Stimulated activated CD8-positive, alpha-beta memory T cell treated with anti-CD3 and anti-CD28 coated beads, Interleukin-15, amount 100 ng/mL, for 1 hour (primary cell): ENCODE results near the gene PTGES2.
"Not testable (repeated sequence)": the region's sequence is repeated elsewhere in the genome, so short reads cannot be mapped to it uniquely, and the experiment has no call there.

Experiments
- DNase-seq: peaks from one replicate; pipeline ENCODE4 v3.0.0-alpha.2; 2020; ENCODE audit warnings: low read depth

PTGES2 gene

DNA sequence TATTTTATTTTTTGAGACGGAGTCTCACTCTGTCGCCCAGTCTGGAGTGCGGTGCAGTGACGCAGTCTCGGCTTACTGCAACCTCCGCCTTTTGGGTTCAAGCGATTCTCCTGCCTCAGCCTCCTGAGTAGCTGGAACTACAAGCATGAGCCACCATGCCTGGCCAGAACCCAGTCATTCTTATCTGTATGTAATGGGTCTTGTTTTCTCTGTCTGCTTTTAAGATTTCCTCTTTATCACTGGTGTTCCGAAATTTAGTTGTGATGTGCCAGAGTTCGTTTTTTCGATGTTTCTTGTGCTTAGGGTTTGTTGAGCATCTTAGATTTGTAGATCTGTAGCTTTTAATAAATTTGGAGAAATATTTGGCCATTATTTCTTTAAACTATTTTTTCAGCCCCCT, 40.3 kb downstream of the PTGES2 start:
- no peak for DNase-seq

- no peak for DNase-seq
These were observed 41.6 kb downstream of the PTGES2 start for GRCh38 chr9:128085943-128086342.

DNA sequence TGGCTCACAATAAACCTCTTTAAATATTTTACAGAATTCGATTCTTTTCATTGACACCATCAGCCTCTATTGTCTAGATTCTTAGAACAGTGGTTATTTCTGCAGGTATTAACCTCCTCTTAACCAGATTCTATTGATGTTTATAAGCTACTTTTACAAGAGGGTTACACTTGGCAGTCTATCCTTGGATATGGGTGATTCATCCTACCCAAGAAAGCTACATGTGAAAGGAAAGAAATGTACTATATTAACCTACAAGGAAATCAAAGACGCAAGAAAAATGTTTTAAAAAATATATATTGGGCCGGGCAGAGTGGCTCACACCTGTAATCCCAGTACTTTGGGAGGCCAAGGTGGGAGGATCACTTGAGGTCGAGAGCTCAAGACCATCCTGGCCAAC, 42.8 kb downstream of the PTGES2 start:
- no peak for DNase-seq

- no peak for DNase-seq
These were observed 45.4 kb downstream of the PTGES2 start for GRCh38 chr9:128082151-128082550.

DNA sequence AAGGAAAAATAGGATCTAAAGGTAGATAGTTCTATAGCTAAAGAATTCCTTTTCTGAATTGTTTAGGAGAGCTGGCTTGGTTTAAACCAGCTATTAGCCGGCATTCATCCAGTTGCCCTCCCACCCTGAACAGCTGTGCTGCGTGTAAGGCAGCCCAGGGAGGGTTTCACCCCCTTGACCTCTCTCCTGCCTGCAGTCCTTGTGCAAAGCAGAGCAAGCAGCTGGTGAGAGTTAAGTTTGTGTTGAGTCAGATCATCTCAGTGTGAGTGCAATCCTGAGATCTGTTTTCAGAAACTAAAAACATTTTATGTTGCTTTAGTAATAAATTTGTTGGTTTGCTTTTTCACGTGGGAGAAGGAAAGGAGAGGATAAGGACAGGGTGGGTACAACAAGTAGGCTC, 46.5 kb downstream of the PTGES2 start:
- DNase-seq, result no peak

GRCh38 chr9:128080206-128080605, 47.3 kb downstream of the PTGES2 start:
- no peak for DNase-seq

- no peak for DNase-seq
These were observed 48.8 kb downstream of the PTGES2 start for GRCh38 chr9:128078504-128079434.

DNA sequence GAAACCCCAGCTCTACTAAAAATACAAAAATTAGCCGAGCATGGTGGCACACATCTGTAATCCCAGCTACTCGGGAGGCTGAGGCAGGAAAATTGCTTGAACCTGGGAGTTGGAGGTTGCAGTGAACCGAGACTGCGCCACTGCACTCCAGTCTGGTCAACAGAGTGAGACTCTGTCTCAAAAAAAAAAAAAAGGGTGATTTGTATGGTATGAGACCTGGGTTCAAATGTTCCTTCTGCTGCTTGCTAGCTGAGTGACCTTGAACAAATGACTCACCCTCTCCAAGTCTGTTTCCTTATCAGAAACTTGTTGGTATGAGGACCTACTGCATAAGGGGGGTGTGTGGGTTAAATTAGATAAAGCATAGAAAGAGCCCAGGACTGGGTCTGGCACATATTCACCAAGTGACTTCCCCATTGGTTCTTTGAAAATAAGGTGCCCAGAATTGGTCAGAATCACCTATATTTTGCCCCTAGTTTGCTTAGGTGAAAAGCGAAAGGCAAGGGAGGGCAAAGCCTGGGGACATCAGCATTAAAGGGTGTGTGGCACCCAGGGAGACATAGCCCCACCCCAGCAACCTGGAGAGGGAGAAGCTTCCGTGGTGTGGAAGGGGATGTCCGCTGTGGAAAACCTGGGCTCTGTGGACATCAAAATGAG, 49.6 kb downstream of the PTGES2 start:
- DNase-seq, result no peak

DNA sequence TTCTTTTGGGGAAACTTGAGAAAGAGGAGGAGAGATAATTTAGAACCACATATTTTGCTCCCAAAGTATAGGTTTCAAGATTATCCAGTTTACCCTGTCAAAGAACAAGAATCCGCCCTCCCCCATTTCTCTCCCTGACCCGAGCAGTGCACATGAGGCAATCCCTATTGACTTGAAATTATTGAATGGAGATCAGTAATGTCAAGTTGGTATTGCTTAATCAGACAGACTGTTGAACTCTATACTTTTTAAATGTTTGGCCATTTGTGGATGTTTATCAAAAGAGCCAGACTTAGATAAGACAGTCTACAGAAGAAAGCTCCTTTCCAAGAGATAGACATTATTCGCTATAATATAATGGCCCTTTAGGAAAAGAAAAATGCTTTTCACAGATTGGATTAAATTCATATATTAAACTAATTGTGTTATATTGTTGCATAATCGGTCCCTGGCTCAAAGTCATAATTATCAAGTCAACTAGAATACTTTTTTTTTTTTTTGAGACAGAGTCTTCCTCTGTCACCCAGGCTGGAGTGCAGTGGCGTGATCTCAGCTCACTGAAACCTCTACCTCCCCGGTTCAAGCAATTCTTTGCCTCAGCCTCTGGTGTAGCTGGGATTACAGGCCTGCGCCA, 54.2 kb downstream of the PTGES2 start:
- no peak for DNase-seq

DNA sequence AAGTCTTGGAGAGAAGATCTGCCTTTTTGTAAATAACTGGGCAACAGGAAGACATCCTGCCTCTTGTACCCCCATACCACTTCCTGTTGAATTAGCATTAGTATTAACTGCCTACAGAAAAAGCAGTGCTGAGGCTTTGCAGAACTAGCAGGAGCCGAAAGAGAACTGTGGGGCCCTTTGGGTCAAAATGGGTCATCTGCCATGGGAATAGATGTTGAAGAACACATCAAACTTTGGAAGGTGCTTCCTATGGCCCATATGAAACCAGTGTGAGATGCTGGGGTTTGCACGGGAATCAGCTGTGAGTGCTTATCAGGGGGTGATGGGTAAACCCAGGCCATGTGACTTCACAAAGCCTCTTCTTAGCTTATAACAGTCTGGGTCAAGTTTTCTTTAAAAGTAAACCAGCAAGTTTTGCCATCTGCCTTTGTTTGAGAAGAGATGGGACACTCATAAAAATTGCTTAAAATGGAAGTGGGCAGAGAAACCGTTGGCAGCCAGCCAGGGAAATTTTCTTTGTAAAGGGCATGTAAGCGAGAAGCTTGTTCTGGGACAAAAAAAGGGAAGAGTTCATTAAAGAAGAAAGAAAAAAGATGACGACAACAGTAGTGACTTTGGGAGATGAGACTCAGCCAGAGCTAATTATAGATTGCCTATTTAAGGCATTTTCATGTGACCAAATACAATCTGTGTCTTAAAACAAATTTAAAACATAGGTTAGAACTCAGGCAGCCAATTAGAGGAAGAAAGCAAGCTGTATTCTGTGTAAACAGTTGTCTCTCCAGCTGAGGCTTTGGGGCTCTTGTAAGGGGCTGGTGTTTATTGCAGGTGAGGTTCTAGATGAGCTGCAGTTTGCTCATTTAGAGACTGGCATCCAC, 55.1 kb downstream of the PTGES2 start:
- peak; percentile 37 for DNase-seq

DNA sequence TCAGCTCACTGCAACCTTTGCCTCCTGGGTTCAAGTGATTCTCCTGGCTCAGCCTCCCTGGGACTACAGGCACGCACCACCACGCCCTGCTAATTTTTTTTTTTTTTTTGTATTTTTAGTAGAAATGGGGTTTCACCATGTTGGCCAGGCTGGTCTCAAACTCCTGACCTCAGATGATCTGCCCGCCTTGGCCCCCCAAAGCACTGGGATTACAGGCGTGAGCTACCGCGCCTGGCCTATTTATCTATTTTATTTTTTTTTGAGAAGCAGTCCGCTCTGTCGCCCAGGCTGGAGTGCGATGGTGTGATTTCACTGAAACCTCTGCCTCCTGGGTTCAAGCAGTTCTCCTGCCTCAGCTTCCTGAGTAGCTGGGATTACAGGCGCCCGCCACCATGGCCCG, 56.1 kb downstream of the PTGES2 start:
- DNase-seq, result not testable (repeated sequence)

- DNase-seq, result no peak
These were observed 56.7 kb downstream of the PTGES2 start for GRCh38 chr9:128070874-128071273.
